DOHH2 (cell line): Measurements from ENCODE around the gene TLE5.

Experiments
- H3F3A ChIP-seq: fragments of 200-600 bp; sonication (generic), shearing (Covaris generic); 2 replicates; pipeline ENCODE4 v1.6.0; 2016; ENCODE audit warnings: antibody characterized with exemption, mild to moderate bottlenecking; ENCODE audit not compliant: control insufficient read depth, insufficient read depth
- H3K27ac ChIP-seq: fragments of 200-600 bp; sonication (generic); 2 replicates; pipeline ENCODE4 v1.5.1; 2014; ENCODE audit warnings: low read depth, mild to moderate bottlenecking, low read length, moderate library complexity
- H3K27me3 ChIP-seq: fragments of 200-600 bp; sonication (generic); 2 replicates; pipeline ENCODE4 v1.6.1; 2014; ENCODE audit warnings: mild to moderate bottlenecking, low read length, mixed read lengths; ENCODE audit not compliant: control insufficient read depth
- H3K36me3 ChIP-seq: fragments of 200-600 bp; sonication (generic); 2 replicates; pipeline ENCODE4 v1.6.1; 2014; ENCODE audit warnings: mild to moderate bottlenecking, low read length, moderate library complexity, mixed read lengths; ENCODE audit not compliant: control insufficient read depth
- H3K4me1 ChIP-seq: fragments of 200-600 bp; sonication (generic); 2 replicates; pipeline ENCODE4 v1.6.1; 2014; ENCODE audit warnings: mild to moderate bottlenecking, low read length, mixed read lengths; ENCODE audit not compliant: control insufficient read depth
- H3K4me2 ChIP-seq: fragments of 200-600 bp; sonication (generic); 2 replicates; pipeline ENCODE4 v1.6.0; 2014; ENCODE audit warnings: mild to moderate bottlenecking, low read length, moderate library complexity
- H3K4me3 ChIP-seq: fragments of 200-600 bp; sonication (generic); 2 replicates; pipeline ENCODE4 v1.5.1; 2014; ENCODE audit warnings: mild to moderate bottlenecking, low read length, mixed read lengths
- H3K79me2 ChIP-seq: fragments of 200-600 bp; sonication (generic); 2 replicates; pipeline ENCODE4 v1.6.1; 2014; ENCODE audit warnings: mild to moderate bottlenecking, low read length, mixed read lengths; ENCODE audit not compliant: control insufficient read depth
- H3K9me2 ChIP-seq: fragments of 200-600 bp; sonication (generic); replicated peaks from 2 replicates; pipeline ENCODE4 v1.6.1; 2014; ENCODE audit warnings: mild to moderate bottlenecking, low read length, mixed read lengths; ENCODE audit not compliant: control insufficient read depth
- H3K9me3 ChIP-seq: fragments of 200-600 bp; sonication (generic); 2 replicates; pipeline ENCODE4 v1.6.1; 2014; ENCODE audit warnings: antibody characterized with exemption, low read length, mixed read lengths; ENCODE audit not compliant: control insufficient read depth, insufficient read depth
- H4K20me1 ChIP-seq: fragments of 200-600 bp; sonication (generic); 2 replicates; pipeline ENCODE4 v1.6.0; 2014; ENCODE audit warnings: low read depth, mild to moderate bottlenecking, antibody characterized with exemption, low read length, moderate library complexity; ENCODE audit not compliant: control insufficient read depth, insufficient read depth
- CTCF ChIP-seq: fragments of 200-600 bp; sonication (generic); IDR thresholded peaks from one replicate; pipeline ENCODE4 v1.5.1; 2014; ENCODE audit warnings: antibody characterized with exemption, mild to moderate bottlenecking, low read depth, low read length; ENCODE audit not compliant: poor library complexity, severe bottlenecking
- EZH2phosphoT487 ChIP-seq: fragments of 200-600 bp; sonication (generic); IDR thresholded peaks from 2 replicates; pipeline ENCODE4 v1.6.1; 2017; ENCODE audit warnings: borderline replicate concordance, mild to moderate bottlenecking, antibody characterized with exemption, low read length, moderate library complexity, mixed read lengths

TLE5 gene

GRCh38 chr19:3029065-3029923 is 33.0 kb downstream of the TLE5 start, which contains the start of gene TLE2:
Gene TLE2, minus strand, starts transcription at chr19:3029280. Its CDS starts 376 bp downstream, at chr19:3028904.
- TF ChIP-seq CTCF (no peak), EZH2phosphoT487 (peak; percentile 48; the same call in 1 of the 2 replicates)
- H3K27ac ChIP-seq: no peak within 1 kb of the TSS
- no peaks in the 10 kb centered on the region for H3K36me3 ChIP-seq
- H3K9me3 ChIP-seq: no peaks in the 10 kb centered on the region
- no peaks in the 10 kb centered on the region for H3K79me2 ChIP-seq
- peaks cover 78% of the 10 kb centered on the region for H3K27me3 ChIP-seq
- no peaks in the 10 kb centered on the region for H3K9me2 ChIP-seq
- peak within 1 kb of the TSS; percentile 54 for H3K4me3 ChIP-seq
- peaks cover 19% of the 10 kb centered on the region for H3K4me1 ChIP-seq
- H3K4me2 ChIP-seq: peak within 1 kb of the TSS; percentile 65
- H3F3A ChIP-seq: no peaks in the 10 kb centered on the region; the same call in 1 of the 2 replicates
- 0 out of 2 replicates have a peak, but pooled peaks cover 4% of the 10 kb centered on the region for H4K20me1 ChIP-seq

- H4K20me1 ChIP-seq: 0 out of 2 replicates have a peak, but pooled peaks cover 4% of the 10 kb centered on the region
- peaks cover 19% of the 10 kb centered on the region for H3K4me1 ChIP-seq
- no peaks in the 10 kb centered on the region for H3K36me3 ChIP-seq
- no peaks in the 10 kb centered on the region for H3K9me3 ChIP-seq
- peak overlapping the region; percentile 54 for H3K4me3 ChIP-seq
- peaks cover 75% of the 10 kb centered on the region for H3K27me3 ChIP-seq
- H3K9me2 ChIP-seq: no peaks in the 10 kb centered on the region
- H3K4me2 ChIP-seq: peak overlapping the region; percentile 65
- no peaks in the 10 kb centered on the region; the same call in 1 of the 2 replicates for H3F3A ChIP-seq
- TF ChIP-seq CTCF (no peak), EZH2phosphoT487 (peak; percentile 92; the same call in 1 of the 2 replicates)
- H3K27ac ChIP-seq: no peak overlapping the region
- no peaks in the 10 kb centered on the region for H3K79me2 ChIP-seq
Measured at GRCh38 chr19:3028305-3029064, 33.8 kb downstream of the TLE5 start.

GRCh38 chr19:3027981-3028304 is 34.4 kb downstream of the TLE5 start:
- no peak overlapping the region for H3K4me2 ChIP-seq
- no peak for TF ChIP-seq EZH2phosphoT487
- TF ChIP-seq CTCF: no peak

More at GRCh38 chr19:3027981-3028304, 34.4 kb downstream of the TLE5 start:
- no peaks in the 10 kb centered on the region; the same call in 1 of the 2 replicates for H3F3A ChIP-seq
- no peaks in the 10 kb centered on the region for H3K36me3 ChIP-seq
- peaks cover 75% of the 10 kb centered on the region for H3K27me3 ChIP-seq
- H3K9me3 ChIP-seq: no peaks in the 10 kb centered on the region
- H4K20me1 ChIP-seq: 0 out of 2 replicates have a peak, but pooled peaks cover 4% of the 10 kb centered on the region
- H3K9me2 ChIP-seq: no peaks in the 10 kb centered on the region
- no peaks in the 10 kb centered on the region for H3K79me2 ChIP-seq
- H3K4me3 ChIP-seq: no peak overlapping the region
- peaks cover 19% of the 10 kb centered on the region for H3K4me1 ChIP-seq
- H3K27ac ChIP-seq: no peak overlapping the region
